SK-N-MC (cell line): ENCODE data around the gene SOCS1.

Experiments used
- DNase-seq: peaks from one replicate; pipeline ENCODE4 v3.0.0-alpha.2; 2011; ENCODE audit warnings: low read depth, low spot score
- H3K27ac ChIP-seq: fragments of 200-600 bp; sonication (generic); 2 replicates; pipeline ENCODE4 v1.5.1; 2016; ENCODE audit warnings: mixed run types
- H3K36me3 ChIP-seq: fragments of 200-600 bp; sonication (generic); 2 replicates; pipeline ENCODE4 v1.6.1; 2017; ENCODE audit warnings: antibody characterized with exemption, low read length, mixed read lengths; ENCODE audit not compliant: insufficient read depth
- H3K4me3 ChIP-seq: fragments of 200-600 bp; sonication (generic); 2 replicates; pipeline ENCODE4 v1.5.1; 2016
- H3K9ac ChIP-seq: fragments of 200-600 bp; sonication (generic); 2 replicates; pipeline ENCODE4 v1.8.0; 2017; ENCODE audit warnings: mixed run types, mixed read lengths; ENCODE audit not compliant: insufficient read length
- H3K9me3 ChIP-seq: fragments of 200-600 bp; sonication (generic); 2 replicates; pipeline ENCODE4 v1.6.1; 2017; ENCODE audit warnings: low read depth, mild to moderate bottlenecking, antibody characterized with exemption, low read length, moderate library complexity, mixed read lengths
- EZH2 ChIP-seq: fragments of 200-600 bp; sonication (generic); IDR thresholded peaks from one replicate; pipeline ENCODE4 v1.6.1; 2017; ENCODE audit warnings: antibody characterized with exemption
- FOXP2 ChIP-seq: optimal IDR thresholded peaks from 2 replicates; pipeline ENCODE3; 2011; ENCODE audit warnings: mild to moderate bottlenecking, moderate library complexity; ENCODE audit not compliant: insufficient read depth; ENCODE audit errors: extremely low read length, control extremely low read depth
- POLR2AphosphoS5 ChIP-seq: IDR thresholded peaks from 2 replicates; pipeline ENCODE4 v1.6.1; 2012; ENCODE audit warnings: mild to moderate bottlenecking, low read depth, low read length, borderline replicate concordance

SOCS1 gene

DNA sequence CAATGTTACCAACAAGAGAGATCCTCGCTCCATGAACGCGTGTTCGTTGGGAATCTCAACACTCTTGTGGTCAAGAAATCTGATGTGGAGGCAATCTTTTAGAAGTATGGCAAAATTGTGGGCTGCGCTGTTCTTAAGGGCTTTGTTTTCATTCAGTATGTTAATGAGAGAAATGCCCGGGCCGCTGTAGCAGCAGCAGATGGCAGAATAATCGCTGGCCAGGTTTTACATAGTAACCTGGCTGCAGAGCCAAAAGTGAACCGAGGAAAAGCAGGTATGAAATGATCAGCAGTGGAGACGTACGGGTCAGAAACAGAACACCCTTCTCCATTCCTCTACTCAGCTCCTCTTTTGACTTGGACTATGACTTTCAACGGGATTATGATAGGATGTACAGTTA lies 13.3 kb downstream of the SOCS1 start:
- H3K9me3 ChIP-seq: no peaks in the 10 kb centered on the region
- H3K27ac ChIP-seq: no peak overlapping the region
- DNase-seq: no peak
- TF ChIP-seq POLR2AphosphoS5 (no peak), EZH2 (no peak), FOXP2 (no peak)
- no peaks in the 10 kb centered on the region for H3K36me3 ChIP-seq
- no peak overlapping the region for H3K4me3 ChIP-seq
- H3K9ac ChIP-seq: no peak overlapping the region

DNA sequence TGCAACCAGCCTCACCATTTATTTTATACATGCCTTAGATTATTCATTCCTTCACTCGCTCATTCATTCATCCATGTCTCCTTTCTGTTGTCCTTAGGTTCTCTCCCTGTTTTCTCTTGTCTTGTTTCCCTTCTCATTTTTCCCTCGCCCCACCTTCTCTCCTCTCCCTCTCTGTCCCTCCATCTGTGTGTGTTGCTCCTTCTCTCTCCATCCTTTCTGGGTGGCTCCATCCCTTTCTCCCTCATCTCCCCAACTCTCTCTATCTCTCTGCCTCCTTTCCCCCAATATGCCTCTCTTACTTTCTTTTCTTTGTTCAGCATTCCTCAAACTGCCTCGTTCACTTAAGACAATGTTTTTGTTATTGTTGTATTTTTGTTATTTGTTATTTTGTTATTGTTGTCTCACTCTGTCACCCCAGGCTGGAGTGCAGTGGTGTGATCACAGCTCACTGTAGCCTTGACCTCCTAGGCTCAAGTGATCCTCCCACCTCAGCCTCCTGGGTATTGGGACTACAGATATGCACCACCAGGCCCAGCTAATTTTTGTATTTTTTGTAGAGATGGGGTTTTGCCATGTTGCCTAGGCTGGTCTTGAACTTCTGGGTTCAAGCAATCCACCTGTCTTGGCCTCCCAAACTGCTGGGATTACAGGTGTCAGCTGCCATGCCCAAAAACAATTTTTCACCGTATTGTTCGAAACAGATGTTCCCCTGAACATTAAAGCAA lies 14.4 kb downstream of the SOCS1 start:
- Histone ChIP-seq H3K9me3 (no peaks in the 10 kb centered on the region), H3K36me3 (no peaks in the 10 kb centered on the region), H3K4me3 (no peak overlapping the region), H3K27ac (no peak overlapping the region), H3K9ac (no peak overlapping the region)
- no peak for DNase-seq
- TF ChIP-seq POLR2AphosphoS5 (no peak), FOXP2 (no peak), EZH2 (no peak)

DNA sequence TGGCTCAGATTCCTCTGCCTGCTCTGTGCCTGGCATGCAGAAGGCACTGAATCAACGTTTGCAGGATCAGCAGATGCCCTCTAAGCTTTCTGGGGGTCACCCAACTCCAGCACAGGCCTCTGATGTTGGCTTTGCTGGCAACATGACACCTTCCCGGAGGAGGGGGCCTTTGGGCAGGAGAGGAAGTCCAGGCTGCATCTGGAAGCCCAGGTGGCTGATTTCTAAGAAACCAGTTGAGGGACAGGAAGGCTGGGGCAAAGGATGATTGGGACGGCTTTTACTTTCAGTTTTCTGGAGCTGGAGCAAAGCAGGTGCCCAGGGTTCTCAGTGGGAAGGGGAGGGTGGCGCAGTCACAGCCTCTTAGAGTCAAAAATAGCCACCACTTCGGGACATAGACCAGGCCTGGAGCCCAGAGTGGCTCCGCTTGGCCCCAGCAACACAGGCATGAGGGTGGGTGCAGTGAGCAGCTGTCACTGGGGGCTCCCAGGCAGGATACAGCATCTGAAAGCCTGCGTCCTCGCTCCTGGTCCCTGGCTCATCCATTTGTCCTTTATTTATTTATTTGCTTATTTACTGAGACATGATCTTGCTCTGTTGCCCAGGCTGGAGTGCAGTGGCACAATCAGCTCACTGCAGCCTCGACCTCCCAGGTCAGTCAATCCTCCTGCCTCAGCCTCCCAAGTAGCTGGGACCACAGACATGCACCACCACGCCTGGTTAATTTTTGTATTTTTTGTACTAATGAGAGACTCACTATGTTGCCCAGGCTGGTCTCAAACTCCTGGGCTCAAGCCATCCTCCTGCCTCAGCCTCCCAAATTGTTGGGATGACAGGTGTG lies 15.1 kb downstream of the SOCS1 start:
- H3K4me3 ChIP-seq: no peak overlapping the region
- no peak overlapping the region for H3K27ac ChIP-seq
- no peaks in the 10 kb centered on the region for H3K36me3 ChIP-seq
- DNase-seq: no peak
- TF ChIP-seq FOXP2 (no peak), POLR2AphosphoS5 (no peak), EZH2 (no peak)
- no peaks in the 10 kb centered on the region for H3K9me3 ChIP-seq
- H3K9ac ChIP-seq: no peak overlapping the region

DNA sequence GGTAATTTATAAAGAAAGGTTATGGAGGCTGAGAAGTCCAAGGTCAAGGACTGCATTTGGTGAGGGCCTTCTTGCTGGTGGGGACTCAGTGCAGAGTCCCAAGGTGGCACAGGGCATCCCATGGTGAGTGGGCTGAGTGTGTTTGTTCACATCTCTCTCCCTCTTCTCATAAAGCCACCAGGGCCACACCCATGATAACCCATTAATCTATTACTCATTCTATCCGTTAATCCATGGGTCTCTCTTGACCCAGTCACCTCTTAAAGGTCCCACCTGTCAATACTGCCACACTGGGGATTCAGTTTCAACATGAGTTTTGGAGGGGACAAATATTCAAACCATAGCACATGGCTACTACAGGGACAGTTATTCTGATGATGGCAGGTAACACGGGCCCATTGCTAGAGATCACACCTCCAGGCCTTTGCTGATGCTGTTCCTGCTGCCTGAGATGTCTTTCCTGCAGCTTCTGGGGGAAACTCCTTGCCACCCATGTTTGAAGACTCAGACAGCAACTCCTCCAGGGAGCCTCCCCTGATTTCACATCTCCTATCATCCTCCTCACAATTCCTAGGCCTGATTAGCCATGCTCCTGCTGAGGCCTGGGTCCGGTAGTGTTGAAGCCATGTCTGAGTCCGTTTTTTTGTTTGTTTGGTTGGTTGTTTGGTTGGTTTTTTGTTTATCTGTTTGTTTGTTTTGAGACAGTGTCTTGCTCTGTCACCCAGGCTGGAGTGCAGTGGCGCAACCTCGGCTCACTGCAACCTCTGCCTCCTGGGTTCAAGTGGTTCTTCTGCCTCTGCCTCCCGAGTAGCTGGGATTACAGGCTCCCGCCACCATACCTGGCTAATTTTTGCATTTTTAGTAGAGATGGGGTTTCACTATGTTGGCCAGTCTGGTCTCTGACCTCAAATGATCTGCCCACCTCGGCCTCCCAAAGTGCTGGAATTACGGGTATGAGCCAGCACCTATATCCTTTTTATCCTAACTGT lies 16.1 kb downstream of the SOCS1 start:
- no peak for DNase-seq
- no peaks in the 10 kb centered on the region for H3K36me3 ChIP-seq
- no peak overlapping the region for H3K4me3 ChIP-seq
- TF ChIP-seq POLR2AphosphoS5: no peak
- TF ChIP-seq FOXP2: no peak
- H3K9ac ChIP-seq: no peak overlapping the region
- no peaks in the 10 kb centered on the region for H3K9me3 ChIP-seq
- H3K27ac ChIP-seq: no peak overlapping the region

DNA sequence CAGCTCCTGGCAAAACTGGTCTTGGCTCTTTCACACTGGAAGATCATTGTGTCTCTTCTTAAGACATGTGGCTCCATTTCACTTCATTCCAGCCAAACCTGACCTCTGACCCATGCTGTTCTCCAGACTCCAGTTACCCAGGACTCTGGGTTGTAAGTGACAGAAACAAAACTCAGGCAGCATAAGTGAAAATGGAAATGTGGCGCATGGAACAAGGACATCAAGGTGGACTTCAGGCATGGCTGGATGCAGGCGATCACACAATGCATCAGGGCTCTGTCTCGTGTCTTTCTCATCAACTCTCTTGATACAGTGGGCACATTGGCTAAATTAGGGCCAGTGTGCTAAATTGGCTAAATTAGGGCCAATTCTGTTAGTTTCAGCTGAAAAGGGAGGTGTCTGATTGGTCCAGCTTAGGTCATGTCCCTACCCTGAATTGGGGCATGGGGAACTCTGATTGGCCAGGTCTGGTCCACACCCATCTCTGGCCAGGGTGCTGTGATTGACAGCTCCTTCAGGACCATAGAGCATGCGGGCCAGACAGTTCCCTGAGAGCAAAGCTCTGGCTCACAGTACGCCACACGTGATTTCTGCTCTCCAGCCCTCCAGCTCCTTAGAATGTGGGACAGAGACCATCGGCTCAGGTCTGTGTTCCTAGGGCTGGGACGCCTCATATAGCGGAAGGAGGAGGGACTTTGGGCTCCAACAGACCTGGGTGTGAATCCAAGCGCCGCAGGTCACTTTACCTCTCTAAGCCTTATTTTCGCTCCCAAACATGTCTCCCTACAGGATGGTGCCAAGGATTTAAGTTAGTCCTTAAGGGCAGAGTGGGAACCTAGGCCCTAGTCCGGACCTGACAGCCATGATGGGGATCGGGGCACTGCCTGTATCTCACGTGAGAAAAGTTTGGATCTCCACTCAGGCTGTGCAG lies 17.5 kb downstream of the SOCS1 start:
- DNase-seq: no peak
- TF ChIP-seq FOXP2 (no peak), POLR2AphosphoS5 (no peak), EZH2 (no peak)
- Histone ChIP-seq H3K4me3 (no peak overlapping the region), H3K36me3 (no peaks in the 10 kb centered on the region), H3K27ac (no peak overlapping the region), H3K9ac (no peak overlapping the region), H3K9me3 (no peaks in the 10 kb centered on the region)

DNA sequence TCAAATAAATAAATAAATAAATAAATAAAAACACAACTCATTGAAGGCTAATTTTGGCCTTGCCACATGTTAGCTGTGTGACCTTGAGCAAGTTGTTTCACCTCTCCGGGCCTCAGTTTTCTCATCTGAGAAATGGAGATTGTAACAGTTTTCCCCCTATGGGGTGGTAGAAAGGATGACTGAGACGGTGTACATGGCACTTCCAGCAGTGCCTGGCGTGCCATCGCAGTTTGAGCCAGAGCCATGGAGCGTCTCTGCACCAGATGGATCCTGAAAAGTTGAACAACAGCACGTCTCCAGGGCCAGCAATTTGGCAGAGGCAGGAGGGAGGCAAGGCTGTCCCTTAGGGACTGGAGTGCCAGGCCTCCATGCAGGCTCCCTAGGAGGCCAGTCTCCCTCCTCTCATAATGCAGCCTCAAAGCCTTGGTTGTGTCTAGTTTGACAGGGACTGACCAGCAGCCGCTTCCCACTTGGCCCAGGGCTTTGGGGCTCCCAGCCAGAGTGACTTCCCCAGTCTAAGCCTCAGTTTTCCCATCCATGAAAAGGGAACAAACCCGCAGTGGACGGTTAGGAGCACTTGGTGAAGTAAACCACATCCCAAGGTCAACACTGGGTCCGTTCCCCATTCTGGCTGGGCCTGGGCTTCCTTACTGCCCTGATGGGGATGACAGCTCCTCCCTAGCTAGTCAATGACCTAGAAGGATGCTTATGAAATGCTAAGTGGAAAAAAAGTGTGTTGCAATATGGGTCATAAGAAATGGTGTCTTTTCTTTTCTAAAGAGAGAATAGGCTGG lies 19.3 kb downstream of the SOCS1 start:
- no peak overlapping the region for H3K9ac ChIP-seq
- TF ChIP-seq EZH2 (no peak), FOXP2 (no peak), POLR2AphosphoS5 (no peak)
- no peak overlapping the region for H3K27ac ChIP-seq
- no peaks in the 10 kb centered on the region for H3K36me3 ChIP-seq
- H3K9me3 ChIP-seq: no peaks in the 10 kb centered on the region
- H3K4me3 ChIP-seq: no peak overlapping the region
- no peak for DNase-seq

DNA sequence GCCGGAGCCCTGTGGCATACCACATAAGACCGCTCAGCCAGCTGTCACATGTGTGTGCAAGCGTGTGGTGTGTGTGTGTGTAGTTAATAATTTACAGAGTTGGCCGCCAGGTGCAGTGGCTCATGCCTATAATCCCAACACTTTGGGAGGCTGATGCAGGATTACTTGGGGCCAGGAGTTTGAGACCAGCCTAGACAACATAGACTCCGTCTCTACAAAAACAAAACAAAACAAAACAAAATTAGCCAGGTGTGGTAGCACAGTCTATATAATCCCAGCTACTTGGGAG lies 20.4 kb downstream of the SOCS1 start:
- Histone ChIP-seq H3K36me3 (no peaks in the 10 kb centered on the region), H3K9ac (no peak overlapping the region), H3K4me3 (no peak overlapping the region), H3K9me3 (no peaks in the 10 kb centered on the region), H3K27ac (no peak overlapping the region)
- no peak for DNase-seq
- TF ChIP-seq EZH2: no peak
- TF ChIP-seq POLR2AphosphoS5: no peak
- no peak for TF ChIP-seq FOXP2
